ENCODE data around the gene PDE11A.

DNA sequence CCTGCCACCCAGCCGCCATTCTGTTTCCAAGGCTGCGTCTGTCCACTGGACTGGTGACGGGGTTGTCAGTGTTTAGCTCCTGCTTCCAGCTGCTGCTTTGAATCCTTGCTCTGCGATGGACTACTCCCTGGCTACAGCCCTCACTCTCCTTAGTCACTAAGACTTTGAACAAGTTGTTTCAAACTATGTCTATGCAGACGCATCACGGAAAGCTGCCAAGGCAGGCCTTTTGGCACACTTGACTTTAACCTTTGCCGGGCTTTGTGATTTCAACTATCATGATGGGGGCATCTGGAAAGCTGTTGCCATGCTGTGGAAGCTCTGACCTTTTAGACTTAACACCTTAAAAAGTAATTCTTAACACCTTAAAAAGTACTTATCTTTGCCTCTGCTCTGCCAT is 54.4 kb downstream of the PDE11A start:
- TF ChIP-seq POLR2A (IDR thresholded peaks at IDR 0.05; ENCODE audit: low read length) (no peak), GATA1 (IDR thresholded peaks at IDR 0.05; ENCODE audit: low read depth, low read length) (no peak)
